ENCODE measurements around the gene ARHGAP1.

ARHGAP1 gene

DNA sequence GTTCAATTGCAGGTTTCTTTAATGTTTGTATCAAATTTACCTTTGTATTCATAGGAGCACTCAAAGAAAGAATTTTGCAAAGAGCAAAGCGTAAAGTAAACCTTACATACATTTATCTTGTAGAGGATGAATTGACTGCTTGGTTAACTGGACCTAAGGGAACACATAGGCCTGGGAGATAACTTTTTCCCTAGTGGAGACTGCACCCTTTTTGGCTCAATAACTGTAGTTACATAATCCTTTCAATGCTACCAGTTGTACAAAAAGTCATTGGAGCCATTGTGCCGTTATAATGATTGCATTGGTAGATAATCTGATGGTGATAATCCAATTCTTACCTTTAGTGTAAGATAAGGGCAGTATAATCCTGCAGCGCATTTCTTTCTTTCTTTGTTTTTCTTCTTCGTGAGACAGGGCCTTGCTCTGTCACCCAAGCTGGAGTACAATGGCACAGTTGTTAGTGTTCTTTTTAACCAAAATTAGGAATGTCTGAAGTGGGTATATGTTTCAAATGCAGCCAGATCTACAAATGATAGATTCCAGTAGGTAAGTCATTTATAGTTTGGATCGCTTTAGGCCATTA lies 64.8 kb downstream of the ARHGAP1 start:
- no peak for DNase-seq

DNA sequence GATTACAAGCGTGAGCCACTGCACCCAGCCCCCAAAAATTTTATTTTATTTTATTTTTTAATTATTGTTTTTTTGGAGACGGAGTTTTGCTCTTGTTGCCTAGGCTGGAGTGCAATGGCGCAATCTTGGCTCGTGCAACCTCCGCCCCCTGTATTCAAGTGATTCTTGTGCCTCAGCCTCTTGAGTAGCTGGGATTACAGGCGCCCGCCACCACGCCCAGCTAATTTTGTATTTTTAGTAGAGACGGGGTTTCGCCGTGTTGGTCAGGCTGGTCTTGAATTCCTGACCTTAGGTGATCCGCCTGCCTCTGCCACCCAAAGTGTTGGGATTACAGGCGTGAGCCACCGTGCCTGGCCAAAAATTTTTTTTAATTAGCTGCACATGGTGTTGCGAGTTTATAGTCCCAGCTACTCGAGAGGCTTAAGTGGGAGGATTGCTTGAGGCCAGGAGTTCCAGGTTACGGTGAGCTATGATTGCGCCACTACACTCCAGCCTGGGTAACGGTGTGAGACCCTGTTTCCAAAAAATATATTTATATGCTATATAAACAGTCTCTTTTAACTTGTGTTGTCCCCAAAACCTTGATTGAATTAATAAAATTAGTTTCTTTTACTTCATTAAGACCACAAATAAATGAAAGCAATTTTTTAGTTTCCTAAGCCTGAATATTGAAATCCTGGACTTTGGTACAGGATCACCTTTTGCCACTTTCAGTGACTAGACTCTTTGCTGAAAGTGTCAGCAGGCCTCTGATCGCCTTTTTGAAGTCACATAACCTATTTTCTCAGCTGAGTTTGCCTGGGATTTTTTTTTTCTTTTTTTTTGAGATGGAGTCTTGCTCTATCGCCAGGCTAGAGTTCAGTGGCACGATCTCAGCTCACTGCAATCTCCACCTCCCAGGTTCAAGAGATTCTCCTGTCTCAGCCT lies 66.9 kb downstream of the ARHGAP1 start:
- no peak for DNase-seq

DNA sequence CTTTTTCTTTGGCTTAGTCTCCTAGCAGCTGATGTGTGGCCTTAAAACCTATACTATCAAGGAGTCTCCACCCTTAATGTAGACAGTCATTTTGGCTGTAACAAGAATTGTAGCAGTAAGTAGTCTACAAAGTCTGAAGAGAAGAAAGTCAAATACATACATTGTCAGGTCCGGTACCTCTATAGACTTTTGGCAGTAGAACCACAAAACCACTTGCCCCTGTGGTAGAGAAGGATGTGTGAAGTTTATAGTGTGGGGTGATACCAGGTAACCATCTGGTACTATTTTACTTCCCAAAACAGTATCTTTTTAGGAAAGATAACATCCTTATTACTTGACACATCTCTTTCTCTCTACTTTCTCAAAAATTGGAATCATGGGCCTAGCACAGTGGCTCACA lies 67.9 kb downstream of the ARHGAP1 start:
- no peak for DNase-seq

DNA sequence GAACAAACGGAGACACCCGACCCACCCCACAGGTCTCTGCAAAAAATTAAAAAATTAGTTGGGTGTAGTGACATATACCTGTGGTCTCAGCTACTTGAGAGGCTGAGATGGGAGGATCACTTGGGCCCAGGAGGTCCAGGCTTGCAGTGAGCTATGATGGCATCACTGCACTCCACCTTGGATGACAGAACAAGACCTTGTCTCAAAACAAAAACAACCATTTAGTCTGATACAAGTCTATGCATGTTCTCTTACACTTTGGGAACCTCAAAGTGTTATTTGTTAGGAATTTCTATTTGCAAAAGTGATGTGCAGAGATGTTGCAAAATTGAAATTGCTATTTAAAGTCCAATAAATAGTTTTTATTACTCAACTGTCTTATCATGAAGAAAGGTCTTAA lies 68.7 kb downstream of the ARHGAP1 start:
- DNase-seq = no peak

DNA sequence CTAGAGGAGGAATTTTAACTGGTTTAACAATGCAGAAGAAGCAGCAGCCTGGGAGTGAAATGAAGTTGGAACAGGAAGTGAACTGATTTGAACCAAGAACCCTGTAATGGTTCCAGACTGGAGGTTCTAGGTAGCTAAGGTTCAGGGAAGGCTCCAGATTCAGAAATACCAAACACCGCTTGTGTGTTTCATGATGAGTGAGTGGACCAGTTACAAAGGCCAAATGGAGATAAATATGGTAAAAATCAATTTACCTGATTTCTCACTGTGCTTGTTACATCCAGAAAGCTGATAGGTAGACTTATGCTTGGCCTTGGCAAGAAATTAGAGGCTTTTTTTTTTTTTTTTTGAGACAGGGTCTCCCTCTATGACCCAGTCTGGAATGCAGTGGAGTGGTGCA lies 70.2 kb downstream of the ARHGAP1 start:
- no peak for DNase-seq

DNA sequence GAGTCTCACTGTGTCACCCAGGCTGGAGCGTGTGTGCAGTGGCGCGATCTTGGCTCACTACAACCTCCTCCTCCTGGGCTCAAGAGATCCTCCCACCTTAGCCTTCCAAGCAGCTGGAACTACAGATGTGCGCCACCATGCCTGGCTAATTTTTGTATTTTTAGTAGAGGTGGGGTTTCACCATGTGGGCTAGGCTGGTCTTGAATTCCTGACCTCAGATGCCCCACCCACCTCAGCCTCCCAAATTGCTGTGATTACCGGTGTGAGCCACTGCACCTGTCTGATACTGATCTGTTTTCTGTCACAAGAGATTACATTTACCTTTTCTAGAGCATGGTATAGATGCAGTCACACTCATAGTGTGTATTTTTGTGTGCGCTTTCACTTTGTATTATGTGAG lies 71.5 kb downstream of the ARHGAP1 start:
- no peak for DNase-seq

Measured in activated CD4-positive, alpha-beta T cell treated with anti-CD3 and anti-CD28 coated beads, Interleukin-2, Interleukin-6, amounts not matched to agents 100 ng/mL and 50 ng/mL, durations not matched to agents 16 hours and 8 hours (primary cell).